K562 (cell line): ENCODE results near the gene OPA1. TPM values are rescaled to one million over a fixed set of nuclear protein-coding genes. Genes with fewer than 3 reads are reported as not detected.

Experiments used
- ATAC-seq: fragments of 200-7000 bp; cut with Tn5 transposase; 3 replicates; pipeline ENCODE4 v1.9.1; 2020; ENCODE audit warnings: moderate library complexity
- BruUV-seq: library from RNA; stranded (reverse); fragments of 400-500 nt; replicated peaks from 2 replicates; lab custom pipeline; 2021; lab: Mats Ljungman, UMichigan
- CTCF ChIA-PET: fragments of 300-600 bp; formaldehyde crosslinking; extraction: SDS; loops from one replicate; lab custom pipeline; 2021; ENCODE audit warnings: low intra/inter-chr PET ratio; lab: Yijun Ruan, JAX
- POLR2A ChIA-PET: fragments of 300-600, 350-650 bp; sonication (Branson Sonifier 250); formaldehyde crosslinking; extraction: SDS; loops from one replicate; lab custom pipeline; 2021; ENCODE audit warnings: antibody characterized with exemption, inconsistent platforms; lab: Yijun Ruan, JAX
- DNase-seq, 4 experiments: peaks; one replicate each; pipeline versions ENCODE4 v3.0.0 to v3.0.0-alpha.2; 2011 to 2018; ENCODE audit warnings: low spot score in 3 of 4, mixed read lengths in 3 of 4; ENCODE audit errors: extremely low read depth in 1 of 4
- FAIRE-seq: peaks from 2 replicates; lab custom pipeline; 2011; peaks lifted over from hg19 to GRCh38; lab: Jason Lieb, UNC
- H2AFZ ChIP-seq: 2 replicates; pipeline ENCODE4 v1.6.0; 2011; ENCODE audit warnings: low read depth, low read length, control low read depth, inconsistent platforms
- H3K27ac ChIP-seq: fragments of 200-600 bp; 3 replicates; pipeline ENCODE4 v1.8.0; 2011; ENCODE audit warnings: low read depth, mild to moderate bottlenecking, control low read depth, inconsistent platforms, low read length, moderate library complexity, mixed read lengths; ENCODE audit errors: extremely low read depth
- H3K27me3 ChIP-seq, 2 experiments: fragments of 300-600 bp in 1 of 2; 2 replicates in 1 of 2; 3 replicates in 1 of 2; pipeline versions ENCODE4 v1.6.0 to v1.8.0; 2011; ENCODE audit warnings: inconsistent platforms in 2 of 2, low read length in 2 of 2, mild to moderate bottlenecking in 1 of 2, mixed read lengths in 1 of 2, moderate library complexity in 1 of 2; ENCODE audit not compliant: control insufficient read depth in 2 of 2, insufficient read depth in 2 of 2
- H3K36me3 ChIP-seq: fragments of 300-600 bp; 3 replicates; pipeline ENCODE4 v1.8.0; 2011; ENCODE audit warnings: mild to moderate bottlenecking, low read length, inconsistent platforms; ENCODE audit not compliant: control insufficient read depth, insufficient read depth
- H3K4me1 ChIP-seq, 2 experiments: fragments of 200-600 bp in 1 of 2; replicated peaks in 1 of 2; 2 replicates in 1 of 2; 3 replicates in 1 of 2; pipeline versions ENCODE4 v1.5.1 to v1.8.0; 2011; ENCODE audit warnings: inconsistent platforms in 2 of 2, low read length in 2 of 2, mild to moderate bottlenecking in 1 of 2, mixed read lengths in 1 of 2, moderate library complexity in 1 of 2; ENCODE audit not compliant: control insufficient read depth in 2 of 2, insufficient read depth in 2 of 2
- H3K4me2 ChIP-seq: 2 replicates; pipeline ENCODE4 v1.6.1; 2011; ENCODE audit warnings: low read length, control low read depth, inconsistent platforms, mixed read lengths; ENCODE audit not compliant: insufficient read depth
- H3K4me3 ChIP-seq: fragments of 200-600 bp; sonication (generic), shearing (Covaris generic); 2 replicates; pipeline ENCODE4 v1.5.1; 2016; ENCODE audit warnings: control low read depth, inconsistent platforms
- H3K79me2 ChIP-seq: fragments of 200-600 bp; 3 replicates; pipeline ENCODE4 v1.8.0; 2011; ENCODE audit warnings: low read length, inconsistent platforms; ENCODE audit not compliant: control insufficient read depth, insufficient read depth
- H3K9ac ChIP-seq, 2 experiments: 2 replicates each; pipeline versions ENCODE4 v1.6.0 to v1.6.1; 2011; ENCODE audit warnings: low read depth in 2 of 2, low read length in 2 of 2, control low read depth in 1 of 2, inconsistent platforms in 1 of 2, mild to moderate bottlenecking in 1 of 2, mixed read lengths in 1 of 2; ENCODE audit not compliant: insufficient read depth in 1 of 2
- H3K9me1 ChIP-seq: one replicate; pipeline ENCODE4 v1.6.0; 2011; ENCODE audit warnings: inconsistent platforms, mild to moderate bottlenecking, low read length, moderate library complexity; ENCODE audit not compliant: control insufficient read depth, insufficient read depth
- H3K9me3 ChIP-seq: replicated peaks from 2 replicates; pipeline ENCODE4 v1.5.1; 2011; ENCODE audit warnings: low read depth, low read length, inconsistent platforms; ENCODE audit not compliant: control insufficient read depth, insufficient read depth
- H4K20me1 ChIP-seq: replicated peaks from 2 replicates; pipeline ENCODE4 v1.6.1; 2011; ENCODE audit warnings: low read length, inconsistent platforms, mixed read lengths; ENCODE audit not compliant: control insufficient read depth, insufficient read depth
- KLF10 ChIP-seq: fragments of 250-450 bp; sonication (Bioruptor Pico); IDR thresholded peaks from 2 replicates; pipeline ENCODE4 v1.6.1; 2021; ENCODE audit warnings: matching md5 sums
- POLR2A ChIP-seq: fragments of 450-650 bp; conservative IDR thresholded peaks from 2 replicates; pipeline ENCODE4 v1.6.1; 2016
- TEAD4 ChIP-seq, 2 experiments: sonication (generic) in 1 of 2; formaldehyde crosslinking in 1 of 2; IDR thresholded peaks; 2 replicates each; pipeline versions ENCODE4 v1.6.1 to v1.8.0; 2012 to 2022; ENCODE audit warnings: borderline replicate concordance in 1 of 2, inconsistent platforms in 1 of 2, low read length in 1 of 2, mild to moderate bottlenecking in 1 of 2, missing genetic modification reagents in 1 of 2
- ZEB2 ChIP-seq: fragments of 450-650 bp; IDR thresholded peaks from 2 replicates; pipeline ENCODE4 v1.6.1; 2016
- ZNF174 ChIP-seq: fragments of 250-450 bp; sonication (Bioruptor Pico); IDR thresholded peaks from 2 replicates; pipeline ENCODE4 v1.4.0; 2020; ENCODE audit warnings: mild to moderate bottlenecking
- ZNF77 ChIP-seq: fragments of 250-450 bp; sonication (Bioruptor Pico); IDR thresholded peaks from 2 replicates; pipeline ENCODE4 v1.5.0; 2020
- WGBS: fragments of 100-300 bp; shearing (Covaris generic); methylation state at CpG from one replicate; pipeline ENCODE4 v1.1.6; 2016; ENCODE audit warnings: low coverage, mixed read lengths; ENCODE audit not compliant: insufficient coverage; ENCODE audit errors: missing lambda C conversion rate; 5-methylcytosine and 5-hydroxymethylcytosine counted together
- in situ Hi-C: fragments of 300-500 bp; cut with MboI; formaldehyde crosslinking; loops from 4 replicates; pipeline ENCODE4 v1.15.0; 2018; ENCODE audit warnings: inconsistent platforms, mixed read lengths
- intact Hi-C: fragments of 100-400 bp; cut with micrococcal nuclease; formaldehyde crosslinking; loops from 2 replicates; pipeline ENCODE4 v1.14.2; 2022
- polyA plus RNA-seq, 8 experiments: library from polyadenylated mRNA; depleted of rRNA in 4 of 8; stranded (reverse) in 5 of 8; unstranded in 3 of 8; fragments of >200 nt; fragmentation: Nextera tagmentation in 2 of 8; fragmentation: Illumina TruSeq in 1 of 8; extraction: Ambion mirVana in 2 of 8; extraction: Trizol in 1 of 8; gene quantifications; 2 replicates each; pipeline versions ENCODE4 v1.2.1 to v1.2.3, GENCODE V29; 2011 to 2014; ENCODE audit warnings: inconsistent platforms in 1 of 8, missing spikeins in 1 of 8
- total RNA-seq, 7 experiments: library from RNA; depleted of rRNA in 6 of 7; stranded (reverse); fragments of >200 nt in 6 of 7; fragmentation: Illumina TruSeq in 2 of 7; extraction: Trizol in 2 of 7; gene quantifications; 2 replicates each; pipeline versions ENCODE4 v1.2.1 to v1.2.3, GENCODE V29; 2011 to 2021; ENCODE audit warnings: low replicate concordance in 1 of 7
- TF ChIP-seq, protein P1 (sequence below): fragments of 450-650 bp; formaldehyde crosslinking; IDR thresholded peaks from 2 replicates; pipeline ENCODE4 v1.4.0; 2020; ENCODE audit warnings: mild to moderate bottlenecking

OPA1 gene
- total and polyA plus RNA-seq, 9 of the 15 experiments (the other 6 are each of a cell fraction or from before 2014, with no cell fraction given), result 19.7 to 127 (median 94.7) TPM

DNA sequence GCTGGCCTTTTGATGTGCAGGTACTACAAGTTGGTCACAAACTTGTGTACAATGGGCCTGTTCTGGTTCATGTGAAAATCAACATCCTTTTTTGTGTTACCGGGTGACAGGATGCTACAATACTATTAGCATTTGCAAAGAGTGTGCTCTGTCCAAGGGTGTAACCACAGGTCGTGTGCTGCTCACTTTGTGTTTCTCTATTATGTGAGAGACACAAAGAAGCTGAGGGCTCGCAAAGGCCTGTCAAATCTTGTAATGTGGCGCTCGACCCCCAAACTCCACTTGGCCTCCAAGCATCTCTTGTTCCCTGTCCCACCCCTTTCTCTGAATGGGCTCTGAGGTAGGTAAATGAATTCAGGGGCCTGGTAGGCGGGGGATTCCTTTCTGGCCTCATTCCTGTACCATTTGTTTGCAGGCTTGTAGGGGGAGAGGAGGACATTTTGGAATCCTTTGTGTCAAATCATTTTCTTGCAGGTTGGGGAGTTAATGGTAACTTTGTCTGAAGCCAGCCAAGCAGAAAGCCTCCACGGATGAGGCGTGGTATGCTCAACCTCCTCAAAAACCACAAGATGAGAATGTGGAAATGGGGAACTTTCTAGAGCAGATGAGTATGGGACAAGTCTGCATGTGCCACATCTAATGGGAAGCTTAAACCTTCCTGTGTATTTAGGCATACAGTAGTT is 109.1 kb downstream of the OPA1 start:
- Histone ChIP-seq H3K4me1 (no peaks in the 10 kb centered on the region), H3K9me3 (no peaks in the 10 kb centered on the region), H2AFZ (no peak overlapping the region), H3K27ac (no peak overlapping the region), H3K4me2 (no peak overlapping the region), H4K20me1 (no peaks in the 10 kb centered on the region), H3K27me3 (no peaks in the 10 kb centered on the region), H3K9me1 (no peaks in the 10 kb centered on the region), H3K9ac (no peak overlapping the region), H3K79me2 (no peaks in the 10 kb centered on the region), H3K4me3 (no peak overlapping the region), H3K36me3 (peaks cover 26% of the 10 kb centered on the region; the same call in 1 of the 3 replicates)
- ChIA-PET POLR2A (interaction anchor here (1.5 kb wide), 1 partner anchor 14 kb away, joined by 5 read pairs; no protein-coding TSS in a partner anchor), CTCF (interaction anchor here (0.6 kb wide), 1 partner anchor 90 kb away, joined by 3 read pairs; no protein-coding TSS in a partner anchor)
- intact Hi-C loops (loop anchor here (5.0 to 10.0 kb wide), 3 partner anchors 110 to 887 kb away; partner anchors contain the start of gene OPA1), in situ Hi-C loops (no loop called here)
- no peak for FAIRE-seq
- WGBS, result 85% methylated on average over 8 of the region's 8 CpGs
- DNase-seq, result no peak
- BruUV-seq, result no TSS peak
- no peak for TF ChIP-seq ZNF77
- peak; percentile 7; the same call in 1 of the 2 replicates for TF ChIP-seq TEAD4 (IDR thresholded peaks at IDR 0.05; ENCODE audit: low read length)
- TF ChIP-seq TEAD4 (CRISPR knock-in tag; IDR thresholded peaks at IDR 0.05; ENCODE audit: borderline replicate concordance), result no peak
- TF ChIP-seq POLR2A, result 0 out of 2 replicates have a peak, but pooled peaks have one; percentile 14
- TF ChIP-seq, protein P1, sequence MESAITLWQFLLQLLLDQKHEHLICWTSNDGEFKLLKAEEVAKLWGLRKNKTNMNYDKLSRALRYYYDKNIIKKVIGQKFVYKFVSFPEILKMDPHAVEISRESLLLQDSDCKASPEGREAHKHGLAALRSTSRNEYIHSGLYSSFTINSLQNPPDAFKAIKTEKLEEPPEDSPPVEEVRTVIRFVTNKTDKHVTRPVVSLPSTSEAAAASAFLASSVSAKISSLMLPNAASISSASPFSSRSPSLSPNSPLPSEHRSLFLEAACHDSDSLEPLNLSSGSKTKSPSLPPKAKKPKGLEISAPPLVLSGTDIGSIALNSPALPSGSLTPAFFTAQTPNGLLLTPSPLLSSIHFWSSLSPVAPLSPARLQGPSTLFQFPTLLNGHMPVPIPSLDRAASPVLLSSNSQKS, result no peak
- TF ChIP-seq ZNF174 (CRISPR knock-in tag), result no peak
- no peak for TF ChIP-seq ZEB2
- no peak for TF ChIP-seq KLF10
- ATAC-seq, result no peak
